ENCODE measurements around the gene TRIM26.

Gene TRIM26

DNA sequence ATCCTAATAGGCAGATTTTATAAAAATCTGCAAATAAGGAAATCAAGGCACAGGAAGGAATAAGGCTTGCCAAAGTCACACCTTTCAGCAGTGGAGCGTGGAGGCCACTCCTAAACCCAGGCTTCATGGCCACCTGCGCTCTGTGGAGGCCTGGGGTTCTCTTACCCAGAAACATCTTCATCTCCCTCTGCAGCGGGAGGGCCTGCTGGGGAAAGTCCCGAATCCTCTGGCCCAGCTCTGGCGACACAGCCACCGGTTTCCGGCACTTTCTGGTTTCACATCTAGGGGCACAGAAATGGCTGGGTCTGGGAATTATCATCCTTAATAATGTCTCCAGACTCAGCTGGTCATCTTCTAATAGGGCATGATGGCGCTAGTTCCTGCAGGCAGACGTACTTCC is 56.4 kb downstream of the TRIM26 start:
- FAIRE-seq = no peak
- no peak for DNase-seq (ENCODE audit: insufficient read length, low spot score)
- no peak for TF ChIP-seq CTCF (IDR thresholded peaks at IDR 0.05; ENCODE audit: insufficient read depth, missing control alignments)

- no peak for DNase-seq (ENCODE audit: insufficient read length, low spot score)
- TF ChIP-seq CTCF (IDR thresholded peaks at IDR 0.05; ENCODE audit: insufficient read depth, missing control alignments) = no peak
- FAIRE-seq = no peak
Observed at GRCh38 chr6:30156262-30156599, 57.0 kb downstream of the TRIM26 start.

- FAIRE-seq (no peak), DNase-seq (ENCODE audit: insufficient read length, low spot score) (no peak)
- TF ChIP-seq CTCF (IDR thresholded peaks at IDR 0.05; ENCODE audit: insufficient read depth, missing control alignments) = no peak
Observed at GRCh38 chr6:30155520-30156261, 57.5 kb downstream of the TRIM26 start.

DNA sequence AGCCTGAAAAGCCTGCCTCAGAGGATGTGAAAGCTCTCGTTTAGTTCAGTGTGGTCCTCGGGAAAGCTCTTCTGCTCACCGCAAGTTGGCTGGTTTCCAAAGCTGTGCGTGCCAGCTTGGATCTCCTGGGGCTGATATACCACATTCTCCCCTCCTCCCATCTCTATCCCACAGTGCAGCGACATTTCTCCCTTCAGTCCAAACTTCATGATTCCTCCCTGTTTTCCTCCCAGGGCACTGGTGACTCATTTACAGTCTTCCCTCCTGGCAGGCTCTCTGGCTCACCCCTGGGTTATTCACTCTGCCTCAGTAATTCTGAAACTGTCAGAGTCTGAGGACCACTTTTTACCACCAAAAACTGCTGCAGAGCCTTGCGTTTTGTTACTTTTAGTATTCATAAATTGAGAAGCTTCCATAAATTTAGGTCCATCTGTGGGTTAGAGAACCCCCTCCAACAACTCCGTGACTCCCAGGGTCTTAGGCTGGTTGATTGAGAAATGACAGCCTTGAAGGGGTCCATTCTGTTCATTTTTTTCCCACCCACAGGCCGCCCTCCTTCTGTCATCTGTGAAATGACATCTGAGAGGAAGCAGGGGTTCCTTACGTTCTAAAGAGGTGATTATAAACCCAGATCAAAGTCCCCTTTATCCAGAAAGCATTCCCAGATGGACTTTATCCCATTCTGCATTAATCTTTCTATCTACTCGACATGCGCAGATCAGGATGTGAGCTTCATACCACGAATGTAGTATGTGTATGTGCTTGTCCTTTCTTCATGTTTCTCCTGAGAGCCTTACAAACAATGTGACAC is 58.3 kb downstream of the TRIM26 start:
- TF ChIP-seq CTCF (IDR thresholded peaks at IDR 0.05; ENCODE audit: insufficient read depth, missing control alignments) = no peak
- DNase-seq (ENCODE audit: insufficient read length, low spot score) (no peak), FAIRE-seq (no peak)

- no peak for TF ChIP-seq CTCF (IDR thresholded peaks at IDR 0.05; ENCODE audit: insufficient read depth, missing control alignments)
- FAIRE-seq (no peak), DNase-seq (ENCODE audit: insufficient read length, low spot score) (no peak)
Observed at GRCh38 chr6:30154061-30154460, 59.1 kb downstream of the TRIM26 start.

DNA sequence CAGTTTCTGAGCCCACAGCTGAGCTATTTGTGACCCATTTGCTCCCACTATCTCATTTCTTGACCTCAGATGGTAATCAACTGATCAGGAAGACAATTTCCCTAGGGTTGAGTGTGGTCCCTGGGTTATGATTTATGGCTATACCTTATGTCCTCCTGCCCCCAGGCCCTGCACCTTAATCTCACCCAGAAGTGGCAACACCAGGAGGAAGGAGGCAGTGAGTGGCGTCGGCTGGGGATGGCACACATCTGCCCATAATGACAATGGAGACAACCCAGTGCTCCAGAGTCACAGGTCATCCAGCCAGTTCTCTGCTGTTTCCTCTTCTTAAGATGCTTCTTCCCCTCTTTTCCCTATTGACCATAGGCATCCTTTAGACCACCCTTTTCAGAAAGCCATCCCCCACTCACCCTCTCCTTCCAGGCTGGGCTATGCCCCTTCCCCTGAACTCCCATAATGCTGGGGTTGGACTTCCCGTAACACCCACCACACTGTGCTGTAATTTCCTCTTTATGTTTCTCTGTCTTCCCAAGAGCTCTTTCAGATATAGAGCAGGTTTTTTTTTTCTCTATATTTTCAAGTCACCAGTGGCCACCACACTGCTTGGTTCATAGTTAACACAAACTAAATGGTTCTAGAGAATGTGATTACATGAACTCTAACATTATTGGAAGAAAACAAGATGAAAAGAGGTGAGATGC is 60.1 kb downstream of the TRIM26 start:
- DNase-seq (ENCODE audit: insufficient read length, low spot score) (no peak), FAIRE-seq (no peak)
- TF ChIP-seq CTCF (IDR thresholded peaks at IDR 0.05; ENCODE audit: insufficient read depth, missing control alignments) = no peak
